Kidney (tissue), 22 donors: Measurements from ENCODE around the gene PPIC. TPM values are rescaled to one million over a fixed set of nuclear protein-coding genes. Genes with fewer than 3 reads are reported as not detected.

Experiments used
- DNase-seq, 5 donors: peaks; one replicate each; pipeline ENCODE4 v3.0.0-alpha.2; 2013 to 2020
- FAIRE-seq: peaks from 2 replicates; lab custom pipeline; 2012; peaks lifted over from hg19 to GRCh38; lab: Jason Lieb, UNC
- H3K27ac ChIP-seq, 2 donors: one replicate each; pipeline ENCODE4 v1.7.0; 2013; ENCODE audit warnings: low read depth in 2 of 2, low read length in 2 of 2, inconsistent platforms in 1 of 2
- H3K27me3 ChIP-seq: one replicate; pipeline ENCODE4 v1.7.1; 2013; ENCODE audit warnings: low read length, inconsistent platforms; ENCODE audit not compliant: control insufficient read depth, insufficient read depth
- H3K36me3 ChIP-seq, 3 donors: one replicate each; pipeline versions ENCODE4 v1.7.0 to v1.7.1; 2013; ENCODE audit warnings: low read length in 3 of 3, control low read depth in 1 of 3, inconsistent platforms in 1 of 3; ENCODE audit not compliant: insufficient read depth in 3 of 3, control insufficient read depth in 2 of 3
- H3K4me1 ChIP-seq, 3 donors: one replicate each; pipeline versions ENCODE4 v1.7.0 to v1.7.1; 2013; ENCODE audit warnings: low read length in 3 of 3, inconsistent platforms in 1 of 3, low read depth in 1 of 3; ENCODE audit not compliant: control insufficient read depth in 2 of 3, insufficient read depth in 2 of 3
- H3K4me3 ChIP-seq, 3 donors: one replicate each; pipeline versions ENCODE4 v1.7.0 to v1.8.1; 2013; ENCODE audit warnings: low read length in 3 of 3, control low read depth in 1 of 3, inconsistent platforms in 1 of 3
- H3K9ac ChIP-seq, 3 donors: one replicate each; pipeline versions ENCODE4 v1.7.0 to v1.7.1; 2013; ENCODE audit warnings: low read length in 3 of 3, control low read depth in 1 of 3, inconsistent platforms in 1 of 3
- H3K9me3 ChIP-seq, 3 donors: one replicate each; pipeline versions ENCODE4 v1.7.0 to v1.7.1; 2013; ENCODE audit warnings: low read length in 3 of 3, control low read depth in 1 of 3, inconsistent platforms in 1 of 3; ENCODE audit not compliant: control insufficient read depth in 2 of 3, insufficient read depth in 1 of 3
- intact Hi-C: fragments of 100-400 bp; cut with DNase I; formaldehyde crosslinking; loops from one replicate; pipeline ENCODE4 v1.11.1; 2022
- long read RNA-seq, 10 donors: library from polyadenylated mRNA in 1 of 10; unstranded in 1 of 10; transcript quantifications; one replicate each; pipeline ENCODE4 v2.0.0 and lab custom pipeline, GENCODE V29; 2021 to 2026
- polyA plus RNA-seq: library from polyadenylated mRNA; stranded (reverse); fragments of 350-450 nt; fragmentation: Illumina TruSeq; extraction: RNeasy Lipid Tissue Mini Kit (QIAGEN cat#74804); gene quantifications from one replicate; pipeline ENCODE4 v1.2.3, GENCODE V29; 2014; ENCODE audit warnings: low read depth, low replicate concordance; ENCODE audit not compliant: insufficient read depth
- total RNA-seq: library from RNA; stranded (reverse); fragmentation: NEBNext Ultra II Directional; extraction: Animal tissue kit (Norgen Biotek cat#: 25700); gene quantifications from one replicate; pipeline ENCODE4 v1.2.1, GENCODE V29; 2021
- TF ChIP-seq, protein P1 (sequence below): IDR thresholded peaks from 3 replicates; pipeline ENCODE4 v1.5.1; 2012; ENCODE audit warnings: mild to moderate bottlenecking, moderate library complexity, borderline replicate concordance; ENCODE audit not compliant: insufficient read depth; ENCODE audit errors: extremely low read depth
- donor health status: control.
- donor health status: control.
- donor health status: control.
- donor health status: control.
- donor health status: control.
- donor health status: DM: yes; HTN: yes; CAD: no.
- donor health status: Normal renal cell carcinoma (clear cell type).

The PPIC gene
- 46.1 TPM for total RNA-seq
- 49.5 TPM for polyA plus RNA-seq
- long read RNA-seq, donor 1, transcript PPIC-201 (5 exons, 1,380 nt): major isoform, 15 of 15 reads
- long read RNA-seq, donor 1, partial matches to known transcripts: 0 of 15 reads
- long read RNA-seq, donor 1, other reads (novel, unspliced or antisense): 0 of 15 reads
- long read RNA-seq, donor 2, transcript PPIC-201 (5 exons, 1,380 nt): major isoform, 22 of 34 reads
- long read RNA-seq, donor 2, partial matches to known transcripts: 10 of 34 reads
- long read RNA-seq, donor 2, other reads (novel, unspliced or antisense): 0 of 34 reads
- long read RNA-seq, donor 3, transcript PPIC-201 (5 exons, 1,380 nt): major isoform, 18 of 18 reads
- long read RNA-seq, donor 3, partial matches to known transcripts: 0 of 18 reads
- long read RNA-seq, donor 3, other reads (novel, unspliced or antisense): 0 of 18 reads
- long read RNA-seq, donor 4, transcript PPIC-201 (5 exons, 1,380 nt): major isoform, 10 of 10 reads
- long read RNA-seq, donor 4, partial matches to known transcripts: 0 of 10 reads
- long read RNA-seq, donor 4, other reads (novel, unspliced or antisense): 0 of 10 reads
- long read RNA-seq, donor 5, partial matches to known transcripts: 0 of 1 reads
- long read RNA-seq, donor 5, other reads (novel, unspliced or antisense): 0 of 1 reads
- long read RNA-seq, donor 6, transcript PPIC-201 (5 exons, 1,380 nt): major isoform, 23 of 46 reads
- long read RNA-seq, donor 6, partial matches to known transcripts: 23 of 46 reads
- long read RNA-seq, donor 6, other reads (novel, unspliced or antisense): 0 of 46 reads
- long read RNA-seq, donor 7, transcript PPIC-201 (5 exons, 1,380 nt): major isoform, 61 of 68 reads
- long read RNA-seq, donor 7, partial matches to known transcripts: 0 of 68 reads
- long read RNA-seq, donor 7, other reads (novel, unspliced or antisense): 7 of 68 reads
- long read RNA-seq, donor 8, transcript PPIC-201 (5 exons, 1,380 nt): major isoform, 17 of 26 reads
- long read RNA-seq, donor 8, partial matches to known transcripts: 7 of 26 reads
- long read RNA-seq, donor 8, other reads (novel, unspliced or antisense): 0 of 26 reads
- long read RNA-seq, donor 9, transcript PPIC-201 (5 exons, 1,380 nt): major isoform, 12 of 24 reads
- long read RNA-seq, donor 9, partial matches to known transcripts: 9 of 24 reads
- long read RNA-seq, donor 9, other reads (novel, unspliced or antisense): 0 of 24 reads
- long read RNA-seq, donor 10, transcript PPIC-201 (5 exons, 1,380 nt): major isoform, 18 of 42 reads
- long read RNA-seq, donor 10, partial matches to known transcripts: 24 of 42 reads
- long read RNA-seq, donor 10, other reads (novel, unspliced or antisense): 0 of 42 reads

DNA sequence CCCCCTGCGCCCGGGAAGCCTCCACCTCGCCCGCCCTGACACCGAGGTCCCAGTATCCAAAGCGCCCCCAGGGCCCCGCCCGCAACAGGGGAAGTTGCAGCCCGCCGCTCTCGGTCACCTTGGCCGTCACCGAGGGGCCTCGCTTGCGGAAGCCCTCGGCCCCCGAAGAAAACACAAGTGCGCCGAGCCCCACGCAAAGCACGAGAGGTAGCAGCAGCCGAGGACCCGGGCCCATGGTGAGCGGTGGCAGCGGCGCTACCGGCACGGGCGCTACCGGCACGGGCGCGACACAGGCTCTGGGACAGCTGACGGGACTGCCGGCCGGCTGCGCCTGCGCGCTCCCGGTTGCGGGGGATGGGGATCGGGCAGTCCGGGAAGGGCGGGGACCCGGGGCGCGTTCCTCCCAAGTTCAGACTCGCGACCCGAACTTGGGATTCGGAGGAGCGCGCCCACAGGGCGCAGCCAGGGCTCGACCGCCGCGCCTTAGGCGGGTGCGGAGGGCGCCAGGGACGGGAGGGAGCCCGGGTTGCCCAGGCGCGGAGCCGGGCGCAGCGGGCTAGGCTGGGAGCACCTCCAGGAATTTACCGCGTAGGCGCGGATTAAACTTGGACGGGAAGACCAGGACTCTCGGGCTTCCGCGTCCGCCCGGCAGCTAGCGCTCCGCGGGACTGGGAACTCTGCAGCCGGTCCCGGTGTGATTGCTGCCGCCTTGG is at the start of gene PPIC:
TSS of gene PPIC (minus strand) at position 335 of the 713 bp plus-strand sequence. CDS start at position 235, 100 bp downstream.
- FAIRE-seq: no peak
- H3K4me1 ChIP-seq: peaks cover 0 to 5% (median 0%) of the 10 kb centered on the region in 3 donors

GRCh38 chr5:123085638-123086286 is 49.2 kb upstream of the PPIC start:
- DNase-seq: no peak
- no peaks in the 10 kb centered on the region for H3K9me3 ChIP-seq
- FAIRE-seq: no peak
- peaks cover 0 to 16% (median 0%) of the 10 kb centered on the region in 3 donors for H3K4me1 ChIP-seq
- H3K36me3 ChIP-seq: no peaks in the 10 kb centered on the region
- no peak overlapping the region for H3K9ac ChIP-seq
- H3K27me3 ChIP-seq: peaks cover 59% of the 10 kb centered on the region
- no peak overlapping the region for H3K4me3 ChIP-seq
- TF ChIP-seq, protein P1, sequence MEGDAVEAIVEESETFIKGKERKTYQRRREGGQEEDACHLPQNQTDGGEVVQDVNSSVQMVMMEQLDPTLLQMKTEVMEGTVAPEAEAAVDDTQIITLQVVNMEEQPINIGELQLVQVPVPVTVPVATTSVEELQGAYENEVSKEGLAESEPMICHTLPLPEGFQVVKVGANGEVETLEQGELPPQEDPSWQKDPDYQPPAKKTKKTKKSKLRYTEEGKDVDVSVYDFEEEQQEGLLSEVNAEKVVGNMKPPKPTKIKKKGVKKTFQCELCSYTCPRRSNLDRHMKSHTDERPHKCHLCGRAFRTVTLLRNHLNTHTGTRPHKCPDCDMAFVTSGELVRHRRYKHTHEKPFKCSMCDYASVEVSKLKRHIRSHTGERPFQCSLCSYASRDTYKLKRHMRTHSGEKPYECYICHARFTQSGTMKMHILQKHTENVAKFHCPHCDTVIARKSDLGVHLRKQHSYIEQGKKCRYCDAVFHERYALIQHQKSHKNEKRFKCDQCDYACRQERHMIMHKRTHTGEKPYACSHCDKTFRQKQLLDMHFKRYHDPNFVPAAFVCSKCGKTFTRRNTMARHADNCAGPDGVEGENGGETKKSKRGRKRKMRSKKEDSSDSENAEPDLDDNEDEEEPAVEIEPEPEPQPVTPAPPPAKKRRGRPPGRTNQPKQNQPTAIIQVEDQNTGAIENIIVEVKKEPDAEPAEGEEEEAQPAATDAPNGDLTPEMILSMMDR: no peak
- no peak overlapping the region for H3K27ac ChIP-seq
- intact Hi-C loops: no loop called here

More for the DNA sequence above, at the start of gene PPIC:
- Histone ChIP-seq H3K27ac (peak within 1 kb of the TSS; percentile 93 to 94), H3K4me3 (peak within 1 kb of the TSS; percentile 58 to 90 (median 85)), H3K27me3 (peaks cover 10% of the 10 kb centered on the region), H3K9me3 (no peaks in the 10 kb centered on the region), H3K9ac (peak within 1 kb of the TSS; percentile 36 to 83 (median 77)), H3K36me3 (no peaks in the 10 kb centered on the region)
- TF ChIP-seq, protein P1: no peak
- peak; percentile 86 to 94 (median 88) for DNase-seq
- intact Hi-C loops: no loop called here
